MM.1S (cell line): ENCODE measurements around the gene GON7.

Source experiments
- CTCF ChIP-seq: fragments of 300-600 bp; sonication (generic); IDR thresholded peaks from 2 replicates; pipeline ENCODE4 v1.5.1; 2016; ENCODE audit warnings: antibody characterized with exemption, low read length, mixed read lengths
- EZH2 ChIP-seq: fragments of 300-600 bp; sonication (generic); optimal IDR thresholded peaks from 2 replicates; pipeline ENCODE3; 2017; ENCODE audit warnings: low read depth, mild to moderate bottlenecking, antibody characterized with exemption, low read length, mixed read lengths
- EZH2phosphoT487 ChIP-seq: fragments of 300-600 bp; sonication (generic); IDR thresholded peaks from 2 replicates; pipeline ENCODE4 v1.6.1; 2018; ENCODE audit warnings: antibody characterized with exemption, low read length

GRCh38 chr14:93245764-93246420, 39.0 kb upstream of the GON7 start:
- TF ChIP-seq EZH2phosphoT487 (no peak), CTCF (no peak), EZH2 (no peak)
